Left lobe of liver (tissue), 2 donors: ENCODE results near the gene MFGE8. TPM values are rescaled to one million over a fixed set of nuclear protein-coding genes. Genes with fewer than 3 reads are reported as not detected.

Experiments used
- ATAC-seq: fragments of 200-7000 bp; cut with Tn5 transposase; one replicate; pipeline ENCODE4 v1.9.1; 2020; ENCODE audit warnings: mild to moderate bottlenecking, moderate library complexity
- DNase-seq: peaks from one replicate; pipeline ENCODE4 v3.0.0-alpha.2; 2020; ENCODE audit warnings: low spot score
- total RNA-seq: library from RNA; stranded (reverse); gene quantifications from one replicate; pipeline ENCODE4 v1.2.1, GENCODE V29; 2021
- donor health status: DM: no; HTN: no; CAD: no; lungs with moderate emphysema.
- donor health status: DM: no; HTN: yes; CAD: no.

The MFGE8 gene
- total RNA-seq, 1 donor from 2014 or later, result 29.1 TPM

- DNase-seq (no peak), ATAC-seq (no peak)
Measured at GRCh38 chr15:88874684-88875083, 38.5 kb downstream of the MFGE8 start.

DNA sequence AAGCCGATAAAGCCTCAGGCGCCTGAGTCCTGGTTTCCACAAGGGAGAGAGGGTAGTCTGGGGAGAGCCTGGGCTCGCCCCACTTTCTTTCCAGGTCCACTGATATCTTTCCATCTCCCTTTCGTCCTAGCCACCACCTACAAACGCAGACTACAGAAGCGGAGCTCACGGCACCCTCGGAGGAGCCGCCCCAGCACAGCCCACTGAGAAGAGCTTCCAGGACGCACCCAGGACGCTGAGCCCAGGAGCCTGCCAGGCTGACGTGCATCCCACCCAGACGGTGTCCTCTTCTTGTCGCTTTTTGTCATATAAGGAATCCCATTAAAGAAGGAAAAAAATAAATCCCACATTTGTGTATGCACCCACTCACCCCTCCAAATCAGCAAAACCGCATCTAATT is 38.9 kb downstream of the MFGE8 start:
- ATAC-seq (no peak), DNase-seq (no peak)

GRCh38 chr15:88873786-88874185 is 39.4 kb downstream of the MFGE8 start:
- ATAC-seq, result no peak
- DNase-seq, result no peak

- ATAC-seq (no peak), DNase-seq (no peak)
Measured at GRCh38 chr15:88872706-88873105, 40.5 kb downstream of the MFGE8 start.

DNA sequence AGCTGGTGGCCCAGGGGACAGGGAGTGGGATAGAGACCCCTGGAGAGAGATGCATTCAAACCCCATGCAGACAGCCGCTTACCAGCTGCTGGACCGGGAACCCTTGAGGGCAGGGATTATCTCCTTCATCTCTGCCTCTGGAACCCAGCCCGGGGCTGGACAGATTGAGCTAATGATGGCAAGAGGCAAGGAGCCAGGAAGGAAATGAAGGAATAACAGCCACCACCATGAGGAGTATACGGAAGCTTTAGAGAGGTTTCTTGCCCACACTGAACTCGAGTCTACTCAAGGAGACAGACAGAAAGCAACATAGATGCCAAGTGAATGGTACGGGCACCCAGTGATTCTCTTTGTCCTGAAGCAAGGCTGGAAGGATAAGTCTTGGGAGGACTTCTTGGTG is 41.1 kb downstream of the MFGE8 start:
- DNase-seq (no peak), ATAC-seq (no peak)

GRCh38 chr15:88871313-88871712 is 41.9 kb downstream of the MFGE8 start:
- DNase-seq, result no peak
- ATAC-seq, result no peak

DNA sequence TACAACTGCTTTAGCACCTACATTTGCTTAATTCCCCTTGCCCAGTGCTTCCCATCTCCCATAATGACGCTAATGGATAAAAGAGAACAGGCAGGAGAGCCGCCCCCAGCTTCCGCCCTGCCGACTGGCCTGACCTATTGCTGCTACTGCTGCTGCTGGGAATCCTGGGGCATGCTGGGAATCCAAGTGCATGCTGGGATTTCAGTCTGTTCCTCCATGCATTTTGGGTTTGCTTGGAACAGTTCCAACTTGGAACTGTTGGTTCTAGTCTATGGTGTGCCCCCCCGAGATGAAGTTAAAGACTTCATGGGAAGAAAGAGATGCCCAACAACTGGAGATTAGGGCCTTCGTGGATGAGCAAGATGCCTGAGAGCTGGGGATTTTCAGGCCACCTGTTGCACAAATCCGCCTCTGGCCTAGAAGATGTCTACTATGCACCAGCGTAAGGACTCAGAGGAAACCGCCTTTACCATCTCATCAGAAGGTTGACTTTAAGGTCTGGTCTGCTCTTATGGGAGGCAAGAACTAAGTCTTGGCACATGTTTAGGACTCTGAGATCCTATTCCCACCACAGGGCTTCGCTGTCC is 46.8 kb downstream of the MFGE8 start:
- no peak for DNase-seq
- no peak for ATAC-seq

GRCh38 chr15:88865498-88866099 is 47.6 kb downstream of the MFGE8 start:
- no peak for ATAC-seq
- DNase-seq, result no peak

DNA sequence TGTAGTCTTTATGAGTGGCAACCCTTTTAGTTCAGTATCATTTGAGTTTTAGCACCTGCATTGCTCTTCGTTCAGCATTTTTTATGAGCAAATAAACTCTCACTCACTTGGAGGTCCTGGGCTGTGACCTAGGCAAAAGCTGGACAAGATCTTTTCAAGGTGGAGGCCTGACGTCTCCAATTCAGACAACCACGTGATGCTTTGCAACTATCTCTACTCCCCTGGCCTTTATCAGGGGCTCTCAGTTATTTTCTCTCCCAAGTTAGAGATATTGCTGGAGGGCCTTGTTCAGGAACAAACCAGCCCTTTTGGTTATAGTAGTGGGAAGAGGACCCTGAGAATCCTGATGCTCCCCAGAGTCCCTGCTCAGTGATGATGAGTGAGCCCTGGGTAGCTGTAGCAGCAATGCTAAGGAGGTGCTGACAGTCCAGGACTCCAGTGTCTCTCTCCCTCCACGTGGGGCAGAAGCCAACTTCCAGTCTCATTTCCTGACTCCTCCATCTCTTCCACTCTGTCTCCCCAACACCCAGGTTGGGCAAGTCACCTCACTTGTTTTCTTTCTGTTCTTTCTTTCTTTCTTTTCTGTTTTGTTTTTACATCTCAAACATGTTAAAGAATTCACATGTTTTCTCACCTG is 48.2 kb downstream of the MFGE8 start:
- no peak for ATAC-seq
- DNase-seq, result no peak

GRCh38 chr15:88863412-88863811 is 49.8 kb downstream of the MFGE8 start:
- ATAC-seq (no peak), DNase-seq (no peak)

DNA sequence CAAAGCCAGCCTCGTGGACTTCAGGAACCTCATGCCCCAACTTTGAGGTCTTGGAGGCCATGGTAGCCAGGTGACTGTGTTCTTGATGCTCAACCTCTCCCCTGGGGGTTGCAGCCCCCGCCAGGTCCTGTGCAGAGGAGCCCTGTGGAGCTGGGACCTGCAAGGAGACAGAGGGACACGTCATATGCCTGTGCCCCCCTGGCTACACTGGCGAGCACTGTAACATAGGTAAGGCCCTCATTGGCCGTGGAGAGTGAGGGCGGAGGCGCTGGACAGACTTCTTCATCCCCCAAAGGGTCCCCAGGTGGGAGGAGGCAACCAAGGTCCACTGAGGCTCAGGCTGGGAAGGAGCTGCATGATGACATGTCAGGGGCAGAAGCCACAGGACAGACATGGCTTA is 53.0 kb downstream of the MFGE8 start:
- no peak for DNase-seq
- no peak for ATAC-seq

DNA sequence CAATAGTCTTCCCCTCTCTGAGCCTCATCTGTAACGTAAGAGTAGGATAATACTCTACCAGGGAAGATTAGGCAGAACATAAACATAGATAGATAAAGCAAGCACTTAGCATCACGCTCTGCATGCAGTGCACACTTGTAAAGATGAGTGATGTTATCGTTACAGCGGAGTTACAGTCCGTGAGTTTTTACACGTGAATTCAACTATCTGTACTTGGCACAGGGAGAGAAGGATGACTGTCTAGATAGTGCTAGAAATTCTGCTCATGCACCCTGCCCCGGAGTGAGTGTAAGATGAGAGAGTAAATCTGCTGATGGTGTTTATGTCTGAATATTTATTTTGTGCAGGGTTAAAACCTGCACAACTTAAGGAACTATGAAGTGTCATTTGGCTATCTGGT is 53.6 kb downstream of the MFGE8 start:
- DNase-seq (no peak), ATAC-seq (no peak)

- DNase-seq (no peak), ATAC-seq (no peak)
Measured at GRCh38 chr15:88858934-88859333, 54.2 kb downstream of the MFGE8 start.

GRCh38 chr15:88852476-88852875 is 60.7 kb downstream of the MFGE8 start:
- DNase-seq, result no peak
- ATAC-seq, result no peak

DNA sequence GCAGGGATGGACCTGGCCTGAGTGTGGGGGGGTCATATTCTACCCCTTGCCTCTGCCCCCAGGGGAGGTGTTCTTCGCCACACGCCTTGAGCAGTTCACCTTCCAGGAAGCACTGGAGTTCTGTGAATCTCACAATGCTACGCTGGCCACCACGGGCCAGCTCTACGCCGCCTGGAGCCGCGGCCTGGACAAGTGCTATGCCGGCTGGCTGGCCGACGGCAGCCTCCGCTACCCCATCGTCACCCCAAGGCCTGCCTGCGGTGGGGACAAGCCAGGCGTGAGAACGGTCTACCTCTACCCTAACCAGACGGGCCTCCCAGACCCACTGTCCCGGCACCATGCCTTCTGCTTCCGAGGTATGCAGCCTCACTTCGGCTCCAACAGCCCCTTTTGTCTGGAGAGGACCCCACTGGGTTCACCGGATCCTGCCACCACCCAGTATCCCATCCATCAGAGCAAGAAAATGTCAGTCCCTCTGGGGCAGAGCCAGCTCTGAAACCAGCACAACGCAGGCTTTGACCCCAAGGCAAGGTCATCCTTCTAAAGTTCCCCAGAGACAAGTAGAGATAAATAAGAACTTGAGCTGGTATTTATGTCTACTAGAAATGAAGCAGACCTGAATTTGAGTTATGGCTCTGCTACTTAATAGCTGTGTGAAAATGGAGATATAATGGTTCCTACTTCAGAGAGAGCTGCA is 63.7 kb downstream of the MFGE8 start:
- DNase-seq (no peak), ATAC-seq (no peak)

Other genes starting within 250 kb of the MFGE8 start
- not detected for gene ACAN, start 109.9 kb downstream of the MFGE8 start, total RNA-seq
- gene HAPLN3, start 17.8 kb downstream of the MFGE8 start, total RNA-seq, result 1.0 TPM
- gene ABHD2, start 175.1 kb upstream of the MFGE8 start, total RNA-seq, result 385 TPM